SK-N-SH (cell line): Measurements from ENCODE around the gene PHF21A. TPM values are rescaled to one million over a fixed set of nuclear protein-coding genes. Genes with fewer than 3 reads are reported as not detected.

ENCODE experiments used
- CTCF ChIA-PET: fragments of 300-600, 350-600 bp; formaldehyde crosslinking; extraction: SDS; loops from one replicate; lab custom pipeline; 2021; lab: Yijun Ruan, JAX
- POLR2A ChIA-PET: fragments of 350-600 bp; sonication (Branson Sonifier 250); formaldehyde crosslinking; extraction: SDS; loops from one replicate; lab custom pipeline; 2020; ENCODE audit warnings: antibody characterized with exemption, inconsistent platforms; lab: Yijun Ruan, JAX
- DNase-seq: peaks from one replicate; pipeline ENCODE4 v3.0.0; 2012
- H2AFZ ChIP-seq: fragments of 200-600 bp; sonication (generic); 2 replicates; pipeline ENCODE4 v1.8.1; 2016; ENCODE audit warnings: antibody characterized with exemption, mild to moderate bottlenecking, low read depth
- H3F3A ChIP-seq: fragments of 200-600 bp; sonication (generic); replicated peaks from 2 replicates; pipeline ENCODE3; 2016; ENCODE audit warnings: antibody characterized with exemption, mild to moderate bottlenecking; ENCODE audit not compliant: insufficient read depth
- H3K27ac ChIP-seq, 2 experiments: fragments of 200-500 bp in 1 of 2; fragments of 200-600 bp in 1 of 2; sonication (Bioruptor generic) in 1 of 2; sonication (generic), shearing (Covaris generic) in 1 of 2; 2 replicates each; pipeline versions ENCODE4 v1.5.1 to v1.6.1; 2014 to 2016; ENCODE audit warnings: low read depth in 2 of 2, inconsistent platforms in 1 of 2, low read length in 1 of 2, mild to moderate bottlenecking in 1 of 2, mixed read lengths in 1 of 2
- H3K27me3 ChIP-seq: fragments of 200-600 bp; sonication (generic), shearing (Covaris generic); 2 replicates; pipeline ENCODE4 v1.6.1; 2016; ENCODE audit warnings: mixed run types; ENCODE audit not compliant: insufficient read depth
- H3K36me3 ChIP-seq, 2 experiments: fragments of 200-500 bp in 1 of 2; fragments of 200-600 bp in 1 of 2; sonication (Bioruptor generic) in 1 of 2; sonication (generic) in 1 of 2; replicated peaks in 1 of 2; 2 replicates each; pipeline versions ENCODE3 to v1.5.1; 2014 to 2016; ENCODE audit warnings: low read length in 1 of 2, mild to moderate bottlenecking in 1 of 2; ENCODE audit not compliant: insufficient read depth in 2 of 2, control insufficient read depth in 1 of 2
- H3K4me1 ChIP-seq, 2 experiments: fragments of 200-500 bp in 1 of 2; fragments of 200-600 bp in 1 of 2; sonication (Bioruptor generic) in 1 of 2; sonication (generic), shearing (Covaris generic) in 1 of 2; 2 replicates each; pipeline versions ENCODE4 v1.5.1 to v1.6.1; 2014 to 2016; ENCODE audit warnings: low read depth in 1 of 2, low read length in 1 of 2, mixed run types in 1 of 2; ENCODE audit not compliant: insufficient read depth in 2 of 2, control insufficient read depth in 1 of 2
- H3K4me2 ChIP-seq: fragments of 200-600 bp; sonication (generic), shearing (Covaris generic); 2 replicates; pipeline ENCODE4 v1.6.1; 2017; ENCODE audit warnings: mixed run types
- H3K4me3 ChIP-seq, 2 experiments: fragments of 200-500 bp in 1 of 2; fragments of 200-600 bp in 1 of 2; sonication (Bioruptor generic) in 1 of 2; sonication (generic), shearing (Covaris generic) in 1 of 2; 2 replicates each; pipeline versions ENCODE4 v1.5.1 to v1.8.1; 2014 to 2016; ENCODE audit warnings: low read depth in 2 of 2, inconsistent platforms in 1 of 2, low read length in 1 of 2, mild to moderate bottlenecking in 1 of 2, mixed read lengths in 1 of 2, moderate library complexity in 1 of 2
- H3K79me2 ChIP-seq: fragments of 200-600 bp; sonication (generic); 2 replicates; pipeline ENCODE4 v1.8.1; 2017; ENCODE audit warnings: mild to moderate bottlenecking; ENCODE audit not compliant: insufficient read depth
- H3K9ac ChIP-seq: fragments of 200-600 bp; sonication (generic); 2 replicates; pipeline ENCODE4 v1.6.1; 2017; ENCODE audit warnings: mixed run types
- H3K9me2 ChIP-seq: fragments of 200-600 bp; sonication (generic); 2 replicates; pipeline ENCODE4 v1.6.1; 2017; ENCODE audit warnings: mixed run types
- H3K9me3 ChIP-seq: fragments of 200-600 bp; sonication (generic); 2 replicates; pipeline ENCODE4 v1.6.1; 2017; ENCODE audit warnings: mixed run types, mild to moderate bottlenecking, moderate library complexity
- H4K20me1 ChIP-seq: fragments of 200-600 bp; sonication (generic); 2 replicates; pipeline ENCODE4 v1.6.1; 2017; ENCODE audit warnings: mild to moderate bottlenecking, mixed run types; ENCODE audit not compliant: insufficient read depth
- CHD2 ChIP-seq: fragments of 150-350 bp; IDR thresholded peaks from 2 replicates; pipeline ENCODE4 v1.6.1; 2018; ENCODE audit warnings: low read length; ENCODE audit not compliant: partially characterized antibody
- FOSL2 ChIP-seq: IDR thresholded peaks from 2 replicates; pipeline ENCODE4 v1.4.0; 2012; ENCODE audit warnings: low read depth, mild to moderate bottlenecking, moderate library complexity, borderline replicate concordance
- FOXJ3 ChIP-seq: sonication (generic); formaldehyde crosslinking; IDR thresholded peaks from 2 replicates; pipeline ENCODE4 v1.5.1; 2020; ENCODE audit warnings: mild to moderate bottlenecking, missing genetic modification reagents
- FOXM1 ChIP-seq: IDR thresholded peaks from 2 replicates; pipeline ENCODE4 v1.4.0; 2012; ENCODE audit warnings: low read depth, mild to moderate bottlenecking
- GATA2 ChIP-seq: sonication (generic); formaldehyde crosslinking; IDR thresholded peaks from 2 replicates; pipeline ENCODE4 v1.5.0; 2020; ENCODE audit warnings: mild to moderate bottlenecking, missing genetic modification reagents
- IRF3 ChIP-seq: fragments of 150-350 bp; IDR thresholded peaks from 2 replicates; pipeline ENCODE4 v1.6.1; 2016; ENCODE audit warnings: mild to moderate bottlenecking, low read depth, low read length
- MAX ChIP-seq: IDR thresholded peaks from 2 replicates; pipeline ENCODE4 v1.4.0; 2012; ENCODE audit warnings: low read depth
- MEF2A ChIP-seq: IDR thresholded peaks from 2 replicates; pipeline ENCODE4 v1.4.0; 2012; ENCODE audit warnings: low read depth, borderline replicate concordance
- NRF1 ChIP-seq: IDR thresholded peaks from 2 replicates; pipeline ENCODE4 v1.6.1; 2012; ENCODE audit warnings: low read depth, mild to moderate bottlenecking, low read length
- POLR2AphosphoS5 ChIP-seq: IDR thresholded peaks from 2 replicates; pipeline ENCODE4 v1.6.1; 2012; ENCODE audit warnings: low read depth, low read length
- RAD21 ChIP-seq: IDR thresholded peaks from 2 replicates; pipeline ENCODE4 v1.6.1; 2012; ENCODE audit warnings: mild to moderate bottlenecking, low read length
- RCOR1 ChIP-seq: fragments of 150-350 bp; IDR thresholded peaks from 2 replicates; pipeline ENCODE4 v1.6.1; 2017; ENCODE audit warnings: antibody characterized with exemption, low read length
- REST ChIP-seq: IDR thresholded peaks from 2 replicates; pipeline ENCODE4 v1.6.1; 2012; ENCODE audit warnings: mild to moderate bottlenecking, low read depth, low read length, moderate library complexity
- RXRA ChIP-seq: IDR thresholded peaks from 2 replicates; pipeline ENCODE4 v1.4.0; 2012; ENCODE audit warnings: low read depth, mild to moderate bottlenecking, borderline replicate concordance
- SIN3A ChIP-seq: IDR thresholded peaks from 2 replicates; pipeline ENCODE4 v1.6.1; 2012; ENCODE audit warnings: low read depth, mild to moderate bottlenecking, low read length, moderate library complexity, borderline replicate concordance
- TEAD4 ChIP-seq: IDR thresholded peaks from 2 replicates; pipeline ENCODE4 v1.4.0; 2012; ENCODE audit warnings: mild to moderate bottlenecking, borderline replicate concordance; ENCODE audit not compliant: insufficient read depth
- ZBTB33 ChIP-seq: IDR thresholded peaks from 2 replicates; pipeline ENCODE4 v1.4.0; 2012; ENCODE audit warnings: low read depth, borderline replicate concordance
- polyA plus RNA-seq, 3 experiments: library from polyadenylated mRNA; depleted of rRNA; stranded (reverse); fragments of >200 nt; gene quantifications; 2 replicates each; pipeline ENCODE4 v1.2.3, GENCODE V29; 2012

PHF21A gene
- polyA plus RNA-seq, 1 of the 3 experiments (the other 2 are of a cell fraction), result 18.8 TPM

- TF ChIP-seq REST (peak; percentile 43; the same call in 1 of the 2 replicates), CHD2 (peak; percentile 95), RCOR1 (no peak), POLR2AphosphoS5 (peak; percentile 44), FOSL2 (no peak), IRF3 (no peak), FOXJ3 (CRISPR knock-in tag) (no peak), TEAD4 (no peak), SIN3A (peak; percentile 26; the same call in 1 of the 2 replicates)
- TF ChIP-seq, all 33 proteins: peak for 8
These were observed at the start of gene PHF21A (continued) for GRCh38 chr11:46121301-46121723.

- Histone ChIP-seq H3K9me2 (no peaks in the 10 kb centered on the region), H3K9me3 (no peaks in the 10 kb centered on the region), H3K9ac (no peak overlapping the region), H3K27me3 (no peaks in the 10 kb centered on the region; the same call in 1 of the 2 replicates), H3K79me2 (no peaks in the 10 kb centered on the region), H3F3A (no peaks in the 10 kb centered on the region), H3K4me1 (no peaks in the 10 kb centered on the region), H2AFZ (no peak overlapping the region), H3K36me3 (no peaks in the 10 kb centered on the region), H3K27ac (no peak overlapping the region), H3K4me2 (no peak overlapping the region), H3K4me3 (no peak overlapping the region), H4K20me1 (no peaks in the 10 kb centered on the region)
- CTCF ChIA-PET, result no interaction called here
- POLR2A ChIA-PET, result no interaction called here
- TF ChIP-seq ZBTB33 (no peak), GATA2 (CRISPR knock-in tag) (no peak), IRF3 (no peak), NRF1 (no peak), MEF2A (no peak), FOXM1 (no peak), SIN3A (no peak), RAD21 (no peak), RXRA (no peak), MAX (no peak)
- DNase-seq, result no peak
These were observed 49.5 kb upstream of the PHF21A start for GRCh38 chr11:46170797-46171196.
